HG03520 (cell line): ENCODE data around the gene ENTPD8.
"Not testable (repeated sequence)": the region's sequence is repeated elsewhere in the genome, so short reads cannot be mapped to it uniquely, and the experiment has no call there.

ENCODE experiments used
- ATAC-seq: cut with Tn5 transposase; IDR thresholded peaks from one replicate; pipeline ENCODE4 v1.9.1; 2021; ENCODE audit warnings: mild to moderate bottlenecking, moderate library complexity; ENCODE audit not compliant: unreplicated experiment

Gene ENTPD8

DNA sequence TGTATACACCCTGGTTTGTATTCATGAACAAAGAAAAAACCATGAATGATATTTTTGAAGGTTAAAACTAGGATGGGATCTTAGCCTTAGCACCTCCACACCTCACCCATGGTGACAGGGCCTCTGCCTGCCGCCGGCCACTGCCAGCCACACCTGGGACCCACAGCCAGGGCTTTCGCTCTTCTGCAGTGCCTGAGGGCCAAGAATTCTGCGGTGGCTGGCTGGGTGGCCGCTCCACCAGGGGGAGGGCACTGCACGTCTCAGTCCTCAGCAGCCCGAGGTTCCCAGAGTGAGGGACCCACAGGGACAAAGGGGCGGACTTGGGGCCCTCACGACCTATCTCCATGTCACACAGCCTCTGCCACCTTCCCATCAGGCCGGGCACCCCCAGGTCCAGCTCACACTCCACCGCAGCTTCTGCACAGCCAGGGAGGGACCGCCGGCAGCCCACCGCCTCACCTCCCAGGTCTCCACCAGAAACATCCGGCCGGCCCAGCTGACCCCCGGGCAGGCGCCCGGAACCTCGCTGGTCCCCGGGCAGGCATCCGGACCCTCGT, 25.1 kb downstream of the ENTPD8 start:
- no peak for ATAC-seq

- ATAC-seq: no peak
Measured at GRCh38 chr9:137415451-137415850, 25.7 kb downstream of the ENTPD8 start.

DNA sequence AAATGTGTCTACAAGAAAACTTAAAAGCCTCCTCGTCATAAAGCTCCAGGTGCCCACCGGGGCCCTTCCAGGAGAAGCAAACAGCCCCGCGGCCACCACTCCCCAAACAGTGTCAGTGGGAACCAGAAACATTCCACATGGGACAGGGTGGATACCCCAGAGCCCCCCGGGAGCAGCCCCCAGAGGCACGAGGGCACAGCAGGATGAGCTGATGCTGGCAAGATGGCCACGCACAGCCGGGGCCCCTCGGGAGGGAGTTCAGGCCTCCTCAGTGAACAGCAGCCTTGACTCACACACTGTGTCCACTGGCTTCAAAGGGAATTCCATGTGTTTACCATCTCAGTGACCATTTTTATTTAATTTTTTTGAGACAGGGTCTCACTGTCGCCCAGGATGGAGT, 28.7 kb downstream of the ENTPD8 start:
- no peak for ATAC-seq

DNA sequence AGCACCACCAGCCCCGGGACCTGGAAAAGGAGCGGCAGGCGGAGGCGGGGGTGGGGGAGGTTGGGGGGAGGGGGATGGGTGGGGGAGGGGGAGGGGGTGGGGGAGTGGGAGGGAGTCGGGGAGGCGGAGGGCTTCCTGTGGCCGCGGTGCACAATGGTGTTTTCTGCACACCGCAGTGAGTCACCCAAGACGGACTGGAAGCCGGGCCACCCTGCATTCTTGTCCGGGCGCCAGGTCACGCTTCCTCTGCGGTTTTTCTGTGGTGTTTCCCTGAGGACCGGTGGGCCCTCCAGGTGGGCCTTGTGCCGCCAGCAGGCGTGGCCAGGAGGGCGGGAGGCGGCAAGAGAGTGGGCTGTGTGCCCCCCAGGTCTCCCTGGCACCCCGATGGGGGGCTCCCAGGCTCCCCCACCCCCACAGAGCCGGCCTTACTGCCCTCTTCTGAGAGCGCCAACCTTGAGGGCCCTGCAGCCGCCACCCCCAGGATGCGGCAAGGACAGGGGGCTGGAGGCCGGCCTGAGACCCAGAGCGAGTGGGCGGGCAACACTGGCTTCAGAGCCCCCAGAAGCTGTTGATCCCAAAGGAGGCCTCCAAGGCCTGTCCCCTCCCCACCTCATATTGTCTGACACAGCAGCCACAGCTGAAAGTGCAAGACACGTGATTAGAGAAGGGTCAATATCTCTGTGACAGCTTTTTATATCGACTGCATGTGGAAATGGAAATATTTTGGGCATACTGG, 29.3 kb downstream of the ENTPD8 start:
- no peak for ATAC-seq

GRCh38 chr9:137411260-137411644, 29.9 kb downstream of the ENTPD8 start:
- ATAC-seq: no peak

DNA sequence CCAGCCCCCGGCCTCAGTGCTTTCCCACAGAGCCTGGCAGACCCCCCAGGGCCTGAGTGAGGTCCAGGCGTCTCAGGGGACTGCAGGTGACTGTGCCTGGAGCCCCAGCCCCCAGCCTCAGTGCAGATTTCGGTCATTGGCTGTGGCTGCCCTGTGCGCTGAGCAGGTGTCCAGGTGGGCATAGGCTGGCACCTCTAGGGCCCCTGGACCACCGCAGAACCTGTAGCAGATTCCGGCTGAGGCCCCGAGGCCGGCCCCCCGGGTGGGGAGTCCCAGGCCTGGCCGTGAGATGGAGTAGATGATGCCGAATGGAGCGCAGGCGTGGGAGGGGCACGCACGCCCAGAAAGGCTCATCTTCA, 30.3 kb downstream of the ENTPD8 start:
- ATAC-seq: no peak

- not testable (repeated sequence) for ATAC-seq
Measured at GRCh38 chr9:137410236-137410890, 30.8 kb downstream of the ENTPD8 start.

DNA sequence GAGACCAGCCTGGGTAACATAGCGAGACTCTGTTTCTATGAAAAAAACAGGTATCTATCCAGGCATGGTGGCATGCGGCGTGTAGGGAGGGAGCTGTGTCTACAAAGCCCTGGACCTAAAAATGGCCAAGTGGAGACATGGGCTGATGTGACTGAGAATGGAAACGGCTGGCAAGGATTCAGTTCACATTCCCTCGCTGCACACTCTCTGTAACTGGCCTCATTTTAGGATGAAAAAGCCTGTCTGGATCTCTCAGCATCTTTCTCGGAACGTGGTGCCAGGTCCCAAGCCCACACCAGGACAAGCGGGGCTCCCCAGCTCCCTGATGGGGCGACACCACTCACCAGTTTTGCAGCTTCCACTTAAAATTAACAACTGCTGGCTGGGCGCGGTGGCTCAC, 31.6 kb downstream of the ENTPD8 start:
- no peak for ATAC-seq

DNA sequence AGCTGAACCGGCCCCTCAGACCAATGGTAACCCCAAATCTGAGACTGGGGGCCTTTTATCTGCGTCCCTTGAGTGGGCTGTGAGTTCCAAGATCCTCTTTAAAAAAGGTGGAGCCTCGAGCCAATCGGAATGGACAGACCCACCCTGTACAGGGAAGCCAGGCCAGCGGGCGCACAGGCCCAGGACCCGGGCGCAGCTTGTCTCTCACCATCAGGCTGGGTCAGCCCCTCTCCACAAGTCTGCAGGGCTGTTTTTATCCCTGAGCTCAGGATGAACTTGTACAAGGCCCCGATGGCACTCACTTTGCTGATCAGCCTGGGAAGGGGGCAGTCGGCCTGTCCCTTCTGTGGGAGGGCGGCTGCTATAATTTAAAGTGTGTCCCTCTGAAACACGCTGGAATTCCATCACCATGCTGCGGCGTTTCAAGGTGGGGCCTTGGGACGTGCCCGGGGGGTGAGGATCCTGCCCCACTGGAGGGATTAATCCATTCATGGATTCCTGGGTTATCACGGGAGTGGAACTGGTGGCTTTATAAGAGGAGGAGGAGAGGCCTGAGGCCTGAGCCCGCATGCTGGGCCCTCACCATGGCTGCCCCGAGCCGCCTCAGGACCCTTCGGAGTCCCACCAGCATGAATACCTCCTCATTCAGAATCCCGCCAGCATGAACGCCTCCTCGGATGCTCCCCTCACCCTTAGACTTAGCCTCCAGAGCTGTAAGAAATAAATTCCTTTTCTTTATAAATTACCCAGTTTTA, 32.3 kb downstream of the ENTPD8 start:
- ATAC-seq: no peak

GRCh38 chr9:137407590-137408300, 33.4 kb downstream of the ENTPD8 start:
- ATAC-seq: no peak

DNA sequence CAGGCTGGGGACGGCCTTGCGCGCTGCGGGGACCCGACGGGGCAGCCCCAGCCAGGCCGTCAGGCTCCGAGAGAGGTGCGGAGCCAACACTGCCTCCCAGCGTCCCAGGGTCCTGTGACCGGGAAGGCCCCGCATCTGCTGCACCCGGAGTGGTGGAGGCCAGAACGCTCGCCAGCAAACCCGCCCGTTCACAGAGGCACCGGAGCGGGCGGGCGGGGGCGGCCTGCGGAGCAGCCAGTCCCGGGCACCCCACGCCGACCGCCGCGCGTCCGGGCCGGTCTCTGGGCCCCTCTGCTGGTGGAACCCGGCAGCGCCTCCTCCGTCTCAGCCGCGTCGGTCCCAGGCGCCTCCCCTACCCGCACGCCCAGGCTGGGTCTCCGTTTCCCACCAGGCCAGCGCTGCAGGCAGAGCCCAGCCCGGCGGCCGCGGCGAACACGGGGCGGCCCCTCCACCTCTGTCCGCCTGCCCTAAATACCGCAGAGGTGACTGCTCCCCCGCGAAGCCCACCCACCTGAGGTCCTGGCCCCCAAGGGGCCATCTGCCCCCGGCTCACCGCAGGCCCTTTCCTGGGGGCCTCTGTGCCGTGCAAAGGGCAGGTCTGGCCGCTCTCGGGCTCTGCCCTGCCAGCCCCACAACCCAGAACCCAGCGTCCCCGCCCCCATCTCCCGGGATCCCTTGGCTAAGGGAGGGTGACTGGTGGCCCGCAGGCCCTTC, 34.1 kb downstream of the ENTPD8 start:
- no peak for ATAC-seq

DNA sequence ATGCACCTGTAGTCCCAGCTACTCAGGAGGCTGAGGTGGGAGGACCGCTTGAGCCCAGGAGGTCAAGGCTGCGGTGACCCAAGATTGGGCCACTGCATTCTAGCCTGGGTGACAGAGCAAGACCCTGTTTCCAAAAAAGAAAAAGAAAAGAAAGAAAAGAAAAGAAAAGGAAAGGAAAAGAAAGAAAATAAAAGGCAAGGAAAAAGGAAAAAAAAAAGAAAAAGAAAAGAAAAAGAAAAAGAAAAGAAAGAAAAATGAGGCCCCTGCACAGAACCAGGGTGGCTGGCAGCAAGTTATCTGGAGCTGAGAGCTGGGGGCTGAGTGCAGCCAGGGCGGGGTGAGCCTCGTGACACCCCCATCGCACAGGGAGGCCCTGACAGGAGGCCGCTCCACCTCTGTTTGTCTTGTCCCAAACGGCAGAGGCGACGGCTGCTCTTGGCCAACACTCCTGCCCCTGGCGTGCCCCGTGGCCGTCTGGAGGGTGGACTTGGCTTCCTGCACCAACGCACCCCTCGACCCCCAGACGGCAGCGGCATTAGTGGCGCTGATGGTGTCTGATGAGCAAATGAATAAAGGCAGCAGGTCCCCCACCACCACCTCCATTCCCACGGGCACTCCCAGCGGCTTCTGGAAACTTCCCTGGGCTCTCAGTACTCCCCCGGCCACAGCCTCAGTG, 34.9 kb downstream of the ENTPD8 start:
- ATAC-seq: no peak

GRCh38 chr9:137405677-137406081, 35.5 kb downstream of the ENTPD8 start:
- ATAC-seq: no peak

- ATAC-seq: no peak
Measured at GRCh38 chr9:137404961-137405567, 36.1 kb downstream of the ENTPD8 start.

DNA sequence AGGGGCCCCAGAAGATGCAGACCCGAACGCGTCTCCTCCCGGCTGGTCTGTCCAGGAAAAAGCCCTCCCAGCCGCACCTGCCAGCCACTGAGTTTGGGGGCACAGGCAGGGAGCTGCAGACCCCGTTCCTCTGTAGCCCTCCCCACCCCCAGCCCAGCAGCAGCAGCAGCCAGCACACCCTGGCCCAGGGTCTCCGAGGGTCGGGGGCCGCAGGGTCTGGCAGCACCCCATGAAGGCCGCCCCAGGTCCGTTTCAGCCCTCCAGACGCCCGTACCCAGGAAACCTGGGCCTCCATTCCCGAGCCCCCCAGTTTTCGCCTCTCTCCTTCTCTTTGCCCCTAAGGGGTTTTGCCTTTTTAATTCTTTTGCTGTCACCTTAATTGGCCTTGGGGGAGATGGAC, 37.9 kb downstream of the ENTPD8 start:
- ATAC-seq: no peak

DNA sequence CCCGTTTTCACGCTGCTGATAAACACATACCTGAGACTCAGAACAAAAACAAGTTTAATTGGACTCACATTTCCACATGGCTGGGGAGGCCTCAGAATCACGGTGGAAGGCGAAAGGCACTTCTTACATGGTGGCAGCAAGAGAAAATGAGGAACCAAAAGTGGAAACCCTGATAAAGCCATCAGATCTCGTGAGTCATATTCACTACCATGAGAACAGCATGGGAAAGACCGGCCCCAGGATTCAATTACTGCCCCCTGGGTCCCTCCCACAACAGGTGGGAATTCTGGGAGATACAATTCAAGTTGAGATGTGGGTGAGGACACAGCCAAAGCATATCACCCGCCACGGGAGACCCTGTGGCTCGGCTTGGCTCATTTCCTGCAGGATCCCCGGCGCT, 38.4 kb downstream of the ENTPD8 start:
- no peak for ATAC-seq

DNA sequence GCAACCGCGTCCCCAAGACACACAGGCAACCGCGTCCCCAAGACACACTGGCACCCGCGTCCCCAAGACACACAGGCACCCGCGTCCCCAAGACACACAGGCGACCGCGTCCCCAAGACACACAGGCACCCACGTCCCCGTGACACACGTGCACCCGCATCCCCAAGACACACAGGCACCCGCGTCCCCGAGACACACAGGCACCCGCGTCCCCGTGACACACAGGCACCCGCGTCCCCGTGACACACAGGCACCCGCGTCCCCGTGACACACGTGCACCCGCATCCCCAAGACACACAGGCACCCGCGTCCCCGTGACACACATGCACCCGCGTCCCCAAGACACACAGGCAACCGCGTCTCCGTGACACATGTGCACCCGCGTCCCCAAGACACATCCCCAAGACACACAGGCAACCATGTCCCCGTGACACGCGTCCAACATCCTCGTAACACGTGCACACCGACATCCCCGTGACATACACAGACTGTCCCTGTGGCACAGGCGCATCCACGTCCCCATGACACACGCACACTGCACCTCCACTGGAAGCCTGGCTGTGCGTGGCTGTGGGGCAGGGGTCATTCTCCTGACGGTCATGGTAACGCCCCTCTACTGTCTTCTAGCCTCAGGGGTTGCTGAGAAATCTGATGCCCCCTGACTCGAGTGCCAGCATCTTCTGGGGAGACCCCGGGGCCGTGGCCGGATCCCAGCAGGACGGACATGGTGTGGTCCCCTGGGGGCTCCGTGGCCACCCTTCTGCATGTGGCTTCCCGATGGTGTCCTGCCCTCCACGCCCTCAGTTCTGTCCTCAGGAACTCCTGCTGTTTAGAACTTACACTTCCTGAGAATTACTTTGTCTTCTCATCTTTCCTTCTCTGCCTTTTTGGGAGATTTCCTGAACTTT, 42.3 kb downstream of the ENTPD8 start:
- no peak for ATAC-seq

DNA sequence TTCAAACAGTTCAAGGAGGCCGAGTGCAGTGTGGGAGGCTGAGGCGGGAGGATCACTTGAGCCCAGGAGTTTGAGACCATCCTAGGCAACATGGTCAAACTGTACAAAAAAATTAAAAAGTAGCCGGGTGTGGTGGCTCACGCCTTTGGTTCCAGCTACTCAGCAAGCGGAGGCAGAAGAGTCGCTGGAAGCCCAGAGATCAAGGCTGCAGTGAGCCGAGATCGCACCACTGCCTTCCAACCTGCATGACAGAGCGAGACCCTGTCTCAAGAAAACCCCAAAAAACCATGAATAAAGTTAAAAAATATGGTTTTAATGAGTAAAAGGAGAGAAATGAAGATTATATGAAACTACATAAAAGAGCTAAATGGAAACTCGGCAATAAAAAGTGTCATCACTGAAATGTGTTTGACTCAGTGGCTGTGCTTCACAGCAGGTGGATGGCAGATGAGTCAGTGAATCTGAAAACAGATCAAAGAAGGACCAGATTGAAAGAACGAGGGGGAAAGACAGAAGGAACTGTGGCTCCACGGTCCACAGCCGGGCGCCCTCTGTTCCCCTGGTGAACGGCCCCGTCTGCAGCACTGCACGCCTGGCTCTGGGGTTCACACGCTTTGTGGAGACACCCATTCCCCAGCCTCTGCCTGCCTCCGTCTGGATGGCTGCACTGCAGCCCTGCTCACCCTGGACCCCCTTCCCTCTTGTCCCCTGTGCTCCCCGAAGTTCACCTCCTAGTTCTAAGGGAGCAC, 43.3 kb downstream of the ENTPD8 start:
- no peak for ATAC-seq
